Activated T-cell treated with anti-CD3 and anti-CD28 coated beads, Interleukin-2, amount 50 U/mL, for 72 hours (primary cell): ENCODE data around the gene GMDS. TPM values are rescaled to one million over a fixed set of nuclear protein-coding genes. Genes with fewer than 3 reads are reported as not detected.

Experiments used
- ATAC-seq, 2 donors: fragments of 150-1000 bp; cut with Tn5 transposase; replicated peaks in 1 of 2; 2 replicates each; pipeline ENCODE4 v1.10.0; 2021; ENCODE audit warnings: moderate library complexity in 2 of 2, mild to moderate bottlenecking in 1 of 2
- DNase-seq, 2 donors: peaks; one replicate each; pipeline ENCODE4 v3.0.0; 2021 to 2022; ENCODE audit warnings: mixed read lengths in 1 of 2
- H3K27ac Mint-ChIP-seq: one replicate; pipeline ENCODE4 v1.8.0; 2022; ENCODE audit warnings: mild to moderate bottlenecking, moderate library complexity, mixed read lengths
- H3K27me3 Mint-ChIP-seq: one replicate; pipeline ENCODE4 v1.8.0; 2022; ENCODE audit warnings: low read depth, mixed read lengths
- H3K36me3 Mint-ChIP-seq, 2 donors: one replicate each; pipeline ENCODE4 v1.8.0; 2022; ENCODE audit warnings: mixed read lengths in 2 of 2, mild to moderate bottlenecking in 1 of 2; ENCODE audit not compliant: insufficient read depth in 2 of 2
- H3K4me1 Mint-ChIP-seq: one replicate; pipeline ENCODE4 v1.8.0; 2022; ENCODE audit warnings: low read depth, mixed read lengths
- H3K4me3 Mint-ChIP-seq, 2 donors: one replicate each; pipeline ENCODE4 v1.8.0; 2022; ENCODE audit warnings: mild to moderate bottlenecking in 2 of 2, mixed read lengths in 2 of 2, moderate library complexity in 2 of 2
- H3K9me3 Mint-ChIP-seq, 2 donors: one replicate each; pipeline ENCODE4 v1.8.0; 2022; ENCODE audit warnings: mixed read lengths in 2 of 2
- total RNA-seq, 2 donors: library from RNA; stranded (reverse); gene quantifications; one replicate each; pipeline ENCODE4 v1.2.3, GENCODE V29; 2022

GMDS gene
- total RNA-seq, 2 donors from 2014 or later = 23.8 to 33.0 TPM

DNA sequence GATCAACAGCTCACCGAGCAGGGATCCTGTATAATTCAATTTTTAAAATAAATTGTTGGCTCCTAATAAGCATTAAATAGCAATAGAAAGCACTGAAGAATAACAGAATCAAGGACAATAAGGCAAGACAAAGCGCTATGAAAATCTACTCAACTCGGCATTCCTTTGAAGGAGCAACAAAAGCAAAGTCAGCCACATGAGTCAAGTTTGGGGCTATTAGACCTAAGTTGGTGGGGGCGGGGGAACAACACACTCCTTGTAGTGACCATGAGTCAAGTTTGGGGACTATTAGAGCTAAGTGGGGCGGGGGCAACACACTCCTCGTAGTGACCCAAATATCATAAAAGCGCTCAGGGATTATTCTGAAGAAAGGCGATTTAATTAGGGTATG lies 515.7 kb downstream of the GMDS start:
- Mint-ChIP-seq H3K27ac (no peak overlapping the region), H3K4me1 (no peaks in the 10 kb centered on the region), H3K27me3 (no peaks in the 10 kb centered on the region), H3K9me3 (peaks cover 0 to 3% of the 10 kb centered on the region in 2 donors), H3K4me3 (no peak overlapping the region), H3K36me3 (peaks cover 2 to 8% of the 10 kb centered on the region in 2 donors)
- no peak for ATAC-seq
- no peak for DNase-seq

- DNase-seq = no peak
- H3K9me3 Mint-ChIP-seq = peaks cover 0 to 3% of the 10 kb centered on the region in 2 donors
- ATAC-seq = no peak
- H3K27ac Mint-ChIP-seq = no peak overlapping the region
- H3K4me3 Mint-ChIP-seq = no peak overlapping the region
- no peaks in the 10 kb centered on the region for H3K27me3 Mint-ChIP-seq
- peaks cover 2 to 8% of the 10 kb centered on the region in 2 donors for H3K36me3 Mint-ChIP-seq
- H3K4me1 Mint-ChIP-seq = no peaks in the 10 kb centered on the region
These were observed 516.2 kb downstream of the GMDS start for GRCh38 chr6:1729133-1729749.

DNA sequence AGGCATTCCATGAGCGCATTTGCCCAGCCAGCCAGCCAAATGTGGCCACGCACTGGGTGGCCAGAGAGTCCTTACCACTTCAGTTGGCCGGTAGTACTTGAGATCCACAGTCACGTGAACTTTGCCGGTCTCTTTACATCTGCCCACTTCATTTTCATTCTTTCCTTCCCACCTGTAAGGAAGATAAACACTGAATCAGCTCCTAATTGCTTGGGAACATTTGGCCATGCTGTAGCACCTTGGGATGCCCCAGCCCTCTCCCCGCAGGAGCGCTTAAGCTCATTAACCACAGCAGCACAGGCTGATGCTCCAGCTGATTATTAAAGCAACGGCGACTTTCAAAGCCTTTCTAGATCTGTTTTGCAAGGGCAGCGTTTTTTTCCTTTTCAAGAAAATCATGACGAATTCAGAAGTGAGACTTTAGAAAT lies 519.0 kb downstream of the GMDS start:
- Mint-ChIP-seq H3K4me3 (no peak overlapping the region), H3K9me3 (peaks cover 0 to 3% of the 10 kb centered on the region in 2 donors), H3K4me1 (no peaks in the 10 kb centered on the region), H3K36me3 (peaks cover 0 to 5% of the 10 kb centered on the region in 2 donors), H3K27me3 (no peaks in the 10 kb centered on the region), H3K27ac (no peak overlapping the region)
- no peak for DNase-seq
- ATAC-seq = no peak

- H3K4me3 Mint-ChIP-seq = no peak overlapping the region
- ATAC-seq = no peak
- H3K36me3 Mint-ChIP-seq = no peaks in the 10 kb centered on the region
- H3K27me3 Mint-ChIP-seq = no peaks in the 10 kb centered on the region
- no peak for DNase-seq
- H3K27ac Mint-ChIP-seq = no peak overlapping the region
- no peaks in the 10 kb centered on the region for H3K4me1 Mint-ChIP-seq
- no peaks in the 10 kb centered on the region for H3K9me3 Mint-ChIP-seq
These were observed 520.8 kb downstream of the GMDS start for GRCh38 chr6:1724616-1725015.

DNA sequence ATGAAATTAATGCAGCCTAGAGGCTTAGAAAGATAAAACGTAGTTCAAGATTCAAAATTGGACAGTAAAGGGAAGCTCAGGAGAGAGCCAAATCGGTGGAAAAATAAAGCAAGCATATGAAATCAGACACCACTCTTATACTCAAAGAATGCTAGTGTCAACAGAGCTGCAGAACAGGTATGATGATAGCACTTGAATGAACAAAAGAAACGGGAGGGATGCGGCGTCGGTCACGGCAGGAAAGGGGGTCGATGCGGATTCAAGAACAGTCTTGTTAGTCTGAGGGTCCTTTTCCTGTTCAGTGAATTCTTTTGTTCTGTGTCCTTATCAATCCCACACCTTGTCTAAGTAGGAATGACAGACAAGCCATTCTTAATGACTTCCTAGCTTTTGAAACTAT lies 521.3 kb downstream of the GMDS start:
- no peaks in the 10 kb centered on the region for H3K27me3 Mint-ChIP-seq
- H3K9me3 Mint-ChIP-seq = no peaks in the 10 kb centered on the region
- no peak overlapping the region for H3K4me3 Mint-ChIP-seq
- ATAC-seq (no peak), DNase-seq (no peak)
- no peak overlapping the region for H3K27ac Mint-ChIP-seq
- no peaks in the 10 kb centered on the region for H3K36me3 Mint-ChIP-seq
- H3K4me1 Mint-ChIP-seq = no peaks in the 10 kb centered on the region

- Mint-ChIP-seq H3K27me3 (no peaks in the 10 kb centered on the region), H3K27ac (no peak overlapping the region), H3K4me3 (no peak overlapping the region), H3K4me1 (no peaks in the 10 kb centered on the region), H3K36me3 (no peaks in the 10 kb centered on the region), H3K9me3 (no peaks in the 10 kb centered on the region)
- DNase-seq = no peak
- no peak for ATAC-seq
These were observed 522.6 kb downstream of the GMDS start for GRCh38 chr6:1722801-1723200.

- no peaks in the 10 kb centered on the region for H3K4me1 Mint-ChIP-seq
- no peaks in the 10 kb centered on the region for H3K9me3 Mint-ChIP-seq
- DNase-seq (no peak), ATAC-seq (no peak)
- H3K27ac Mint-ChIP-seq = no peak overlapping the region
- H3K4me3 Mint-ChIP-seq = no peak overlapping the region
- no peaks in the 10 kb centered on the region for H3K27me3 Mint-ChIP-seq
- no peaks in the 10 kb centered on the region for H3K36me3 Mint-ChIP-seq
These were observed 524.6 kb downstream of the GMDS start for GRCh38 chr6:1720620-1721322.

DNA sequence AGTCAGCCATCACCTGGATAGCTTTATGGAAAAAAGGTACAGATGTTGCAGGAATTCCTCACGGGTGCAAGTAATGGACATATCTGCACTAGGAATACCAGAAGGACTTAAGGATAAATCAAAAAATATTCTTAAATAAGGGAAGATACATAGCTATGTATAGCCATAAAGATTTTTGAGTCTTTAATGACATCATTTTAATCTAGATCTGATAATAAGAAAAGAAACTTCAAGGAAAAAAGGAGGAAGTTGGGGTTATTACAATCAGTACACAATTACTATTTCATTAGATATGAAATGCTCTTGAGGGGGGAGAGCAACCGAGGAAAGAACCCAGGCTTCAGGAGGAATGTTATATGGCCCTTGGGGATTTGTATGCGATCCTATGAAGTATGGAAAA lies 525.5 kb downstream of the GMDS start:
- no peak overlapping the region for H3K27ac Mint-ChIP-seq
- no peaks in the 10 kb centered on the region for H3K4me1 Mint-ChIP-seq
- ATAC-seq (no peak), DNase-seq (no peak)
- H3K4me3 Mint-ChIP-seq = no peak overlapping the region
- H3K9me3 Mint-ChIP-seq = no peaks in the 10 kb centered on the region
- H3K36me3 Mint-ChIP-seq = no peaks in the 10 kb centered on the region
- no peaks in the 10 kb centered on the region for H3K27me3 Mint-ChIP-seq

GRCh38 chr6:1716868-1717267 lies 528.5 kb downstream of the GMDS start:
- H3K36me3 Mint-ChIP-seq = no peaks in the 10 kb centered on the region
- H3K9me3 Mint-ChIP-seq = no peaks in the 10 kb centered on the region
- DNase-seq (no peak), ATAC-seq (no peak)
- no peak overlapping the region for H3K27ac Mint-ChIP-seq
- no peaks in the 10 kb centered on the region for H3K4me1 Mint-ChIP-seq
- H3K27me3 Mint-ChIP-seq = no peaks in the 10 kb centered on the region
- no peak overlapping the region for H3K4me3 Mint-ChIP-seq

GRCh38 chr6:1716396-1716795 lies 529.0 kb downstream of the GMDS start:
- H3K27ac Mint-ChIP-seq = no peak overlapping the region
- ATAC-seq (no peak), DNase-seq (no peak)
- no peaks in the 10 kb centered on the region for H3K27me3 Mint-ChIP-seq
- no peaks in the 10 kb centered on the region for H3K9me3 Mint-ChIP-seq
- no peaks in the 10 kb centered on the region for H3K36me3 Mint-ChIP-seq
- H3K4me1 Mint-ChIP-seq = no peaks in the 10 kb centered on the region
- H3K4me3 Mint-ChIP-seq = no peak overlapping the region

- H3K9me3 Mint-ChIP-seq = no peaks in the 10 kb centered on the region
- H3K27me3 Mint-ChIP-seq = no peaks in the 10 kb centered on the region
- ATAC-seq (no peak), DNase-seq (no peak)
- H3K27ac Mint-ChIP-seq = no peak overlapping the region
- no peaks in the 10 kb centered on the region for H3K36me3 Mint-ChIP-seq
- H3K4me1 Mint-ChIP-seq = no peaks in the 10 kb centered on the region
- H3K4me3 Mint-ChIP-seq = no peak overlapping the region
These were observed 530.1 kb downstream of the GMDS start for GRCh38 chr6:1715336-1715735.

DNA sequence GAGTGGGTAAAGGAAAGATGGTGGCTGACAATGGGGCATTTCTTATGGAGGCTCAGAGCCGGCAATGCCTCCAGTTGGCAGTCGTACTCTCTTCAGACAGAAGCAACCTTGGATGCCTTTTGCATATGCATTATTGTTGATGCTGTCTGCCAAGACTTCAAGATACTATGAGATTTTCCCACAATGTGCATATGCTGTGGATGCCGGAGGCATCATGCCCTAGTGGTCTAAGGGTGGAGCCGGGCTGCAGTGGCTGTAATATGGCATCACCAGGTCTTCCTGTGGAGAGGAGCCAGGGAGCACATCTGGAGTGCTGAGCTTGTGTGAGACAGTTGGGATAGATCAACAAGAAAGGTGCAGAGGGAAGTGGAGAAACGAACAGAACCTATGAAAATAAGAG lies 530.8 kb downstream of the GMDS start:
- Mint-ChIP-seq H3K27me3 (no peaks in the 10 kb centered on the region), H3K27ac (no peak overlapping the region), H3K4me1 (no peaks in the 10 kb centered on the region), H3K9me3 (no peaks in the 10 kb centered on the region), H3K4me3 (no peak overlapping the region), H3K36me3 (no peaks in the 10 kb centered on the region)
- no peak for DNase-seq
- no peak for ATAC-seq

DNA sequence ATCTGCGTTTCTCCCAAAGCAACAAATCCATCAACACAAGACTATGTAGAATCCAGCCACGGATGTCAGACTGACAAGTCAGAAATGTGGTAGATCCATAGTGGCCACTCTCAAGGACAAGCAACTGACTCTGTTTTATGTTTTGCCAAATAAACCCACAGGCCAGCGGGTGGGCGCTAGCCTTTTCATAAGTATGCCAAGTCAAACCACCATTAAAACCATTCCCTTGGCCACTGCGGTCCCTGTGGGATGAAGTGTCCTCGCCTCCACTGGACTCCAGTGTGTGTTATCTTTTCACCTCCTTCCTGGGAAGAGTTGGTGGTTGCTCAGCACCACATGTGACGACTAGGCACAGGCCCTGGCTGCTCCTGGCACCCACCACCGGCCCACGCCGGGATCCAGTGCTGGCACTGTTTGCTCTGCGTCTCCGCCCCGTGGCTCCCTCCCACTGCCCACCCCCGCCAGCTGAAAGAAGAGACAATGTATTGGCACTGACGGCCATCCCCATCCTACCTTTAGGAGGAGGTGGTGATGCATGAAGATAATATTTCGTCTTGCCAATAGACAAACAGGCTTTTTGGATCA lies 532.3 kb downstream of the GMDS start:
- H3K27ac Mint-ChIP-seq = no peak overlapping the region
- DNase-seq (no peak), ATAC-seq (no peak)
- no peaks in the 10 kb centered on the region for H3K9me3 Mint-ChIP-seq
- no peaks in the 10 kb centered on the region for H3K4me1 Mint-ChIP-seq
- no peak overlapping the region for H3K4me3 Mint-ChIP-seq
- H3K36me3 Mint-ChIP-seq = no peaks in the 10 kb centered on the region
- H3K27me3 Mint-ChIP-seq = no peaks in the 10 kb centered on the region

- Mint-ChIP-seq H3K27ac (no peak overlapping the region), H3K4me3 (no peak overlapping the region), H3K36me3 (no peaks in the 10 kb centered on the region), H3K4me1 (no peaks in the 10 kb centered on the region), H3K9me3 (no peaks in the 10 kb centered on the region), H3K27me3 (no peaks in the 10 kb centered on the region)
- ATAC-seq (no peak), DNase-seq (no peak)
These were observed 533.0 kb downstream of the GMDS start for GRCh38 chr6:1712451-1712850.
